GM12892 (cell line): ENCODE data around the gene NRXN3.

ENCODE experiments used
- DNase-seq: peaks from one replicate; pipeline ENCODE4 v3.0.0; 2011; ENCODE audit not compliant: insufficient read length
- FAIRE-seq: peaks from 2 replicates; lab custom pipeline; 2011; peaks lifted over from hg19 to GRCh38; lab: Jason Lieb, UNC
- POLR2A ChIP-seq: IDR thresholded peaks from 2 replicates; pipeline ENCODE4 v1.6.1; 2011; ENCODE audit warnings: low read depth, low read length, control low read depth
- POLR2AphosphoS5 ChIP-seq: IDR thresholded peaks from 2 replicates; pipeline ENCODE4 v1.6.1; 2011; ENCODE audit warnings: low read depth, low read length, control low read depth
- TAF1 ChIP-seq: IDR thresholded peaks from 2 replicates; pipeline ENCODE4 v1.6.1; 2011; ENCODE audit warnings: low read depth, mild to moderate bottlenecking, control low read depth, low read length, borderline replicate concordance

NRXN3 gene

GRCh38 chr14:79193689-79194477 lies 1023.7 kb downstream of the NRXN3 start:
- FAIRE-seq (no peak), DNase-seq (no peak)
- TF ChIP-seq POLR2A (no peak), POLR2AphosphoS5 (no peak), TAF1 (no peak)

GRCh38 chr14:79196216-79196615 lies 1026.0 kb downstream of the NRXN3 start:
- FAIRE-seq (no peak), DNase-seq (no peak)
- TF ChIP-seq POLR2A (no peak), TAF1 (no peak), POLR2AphosphoS5 (no peak)

GRCh38 chr14:79197516-79197915 lies 1027.3 kb downstream of the NRXN3 start:
- DNase-seq: no peak
- TF ChIP-seq POLR2A (no peak), TAF1 (no peak), POLR2AphosphoS5 (no peak)
- no peak for FAIRE-seq

GRCh38 chr14:79199217-79199616 lies 1029.0 kb downstream of the NRXN3 start:
- TF ChIP-seq POLR2A (no peak), POLR2AphosphoS5 (no peak), TAF1 (no peak)
- DNase-seq: no peak
- no peak for FAIRE-seq

GRCh38 chr14:79201564-79202207 lies 1031.5 kb downstream of the NRXN3 start:
- FAIRE-seq: no peak
- TF ChIP-seq POLR2AphosphoS5 (no peak), POLR2A (no peak), TAF1 (no peak)
- DNase-seq: no peak

- TF ChIP-seq TAF1 (no peak), POLR2AphosphoS5 (no peak)
- DNase-seq (no peak), FAIRE-seq (no peak)
Measured at GRCh38 chr14:79204591-79204990, 1034.4 kb downstream of the NRXN3 start.

- DNase-seq: no peak
- FAIRE-seq: no peak
Measured at GRCh38 chr14:79209418-79209817, 1039.2 kb downstream of the NRXN3 start.

GRCh38 chr14:79225815-79226214 lies 1055.6 kb downstream of the NRXN3 start:
- no peak for FAIRE-seq
- TF ChIP-seq POLR2AphosphoS5 (no peak), TAF1 (no peak), POLR2A (no peak)
- no peak for DNase-seq

More at GRCh38 chr14:79209418-79209817, 1039.2 kb downstream of the NRXN3 start:
- TF ChIP-seq POLR2A (no peak), TAF1 (no peak), POLR2AphosphoS5 (no peak)

- TF ChIP-seq TAF1: no peak
- no peak for TF ChIP-seq POLR2A
- no peak for TF ChIP-seq POLR2AphosphoS5
- no peak for FAIRE-seq
- no peak for DNase-seq
Measured at GRCh38 chr14:79229383-79229909, 1059.3 kb downstream of the NRXN3 start.

- FAIRE-seq (no peak), DNase-seq (no peak)
- TF ChIP-seq POLR2AphosphoS5 (no peak), POLR2A (no peak), TAF1 (no peak)
Measured at GRCh38 chr14:79242666-79243065, 1072.5 kb downstream of the NRXN3 start.

- no peak for DNase-seq
- FAIRE-seq: no peak
- TF ChIP-seq POLR2AphosphoS5 (no peak), POLR2A (no peak), TAF1 (no peak)
Measured at GRCh38 chr14:79246173-79246572, 1076.0 kb downstream of the NRXN3 start.

GRCh38 chr14:79248126-79248525 lies 1078.0 kb downstream of the NRXN3 start:
- no peak for FAIRE-seq
- TF ChIP-seq POLR2AphosphoS5 (no peak), POLR2A (no peak), TAF1 (no peak)
- DNase-seq: no peak

- no peak for DNase-seq
- TF ChIP-seq POLR2A (no peak), TAF1 (no peak), POLR2AphosphoS5 (no peak)
- no peak for FAIRE-seq
Measured at GRCh38 chr14:79248771-79249170, 1078.6 kb downstream of the NRXN3 start.
